Bronchial epithelial cell (primary cell): ENCODE data around the gene SMPDL3B. TPM values are rescaled to one million over a fixed set of nuclear protein-coding genes. Genes with fewer than 3 reads are reported as not detected.
A peak's percentile ranks its signal among the peaks of the same experiment; 100 is the strongest.

ENCODE experiments used
- DNase-seq: peaks from one replicate; pipeline ENCODE4 v3.0.0-alpha.2; 2010; ENCODE audit warnings: low read depth
- FAIRE-seq: peaks from 2 replicates; lab custom pipeline; 2011; peaks lifted over from hg19 to GRCh38; lab: Jason Lieb, UNC
- H3K27me3 ChIP-seq: 2 replicates; pipeline ENCODE4 v1.5.1; 2011; ENCODE audit warnings: low read length; ENCODE audit not compliant: control insufficient read depth, insufficient read depth
- H3K36me3 ChIP-seq: 2 replicates; pipeline ENCODE4 v1.5.1; 2011; ENCODE audit warnings: low read length; ENCODE audit not compliant: control insufficient read depth, insufficient read depth
- H3K4me3 ChIP-seq: 2 replicates; pipeline ENCODE4 v1.5.1; 2011; ENCODE audit warnings: mild to moderate bottlenecking, low read depth, low read length, control low read depth
- CTCF ChIP-seq: IDR thresholded peaks from 2 replicates; pipeline ENCODE4 v1.5.1; 2011; ENCODE audit warnings: mild to moderate bottlenecking, moderate library complexity, low read length, control low read depth, inconsistent platforms; ENCODE audit not compliant: insufficient read depth, severe bottlenecking
- total RNA-seq: library from RNA; depleted of rRNA; stranded (reverse); fragments of >200 nt; gene quantifications from 2 replicates; pipeline ENCODE4 v1.2.1, GENCODE V29; 2014

The SMPDL3B gene
- total RNA-seq, 1 donor from 2014 or later, result 2.4 TPM

- TF ChIP-seq CTCF, result no peak
- H3K36me3 ChIP-seq, result peaks cover 6% of the 10 kb centered on the region
- DNase-seq (no peak), FAIRE-seq (no peak)
- H3K27me3 ChIP-seq, result no peaks in the 10 kb centered on the region
- H3K4me3 ChIP-seq, result no peak overlapping the region
Measured at GRCh38 chr1:27972141-27972540, 37.3 kb downstream of the SMPDL3B start.

GRCh38 chr1:27973771-27974416 lies 39.1 kb downstream of the SMPDL3B start:
- H3K36me3 ChIP-seq, result peaks cover 6% of the 10 kb centered on the region
- no peak for TF ChIP-seq CTCF
- FAIRE-seq (no peak), DNase-seq (no peak)
- H3K27me3 ChIP-seq, result no peaks in the 10 kb centered on the region
- no peak overlapping the region for H3K4me3 ChIP-seq

- DNase-seq, result no peak
- no peak for FAIRE-seq
- Histone ChIP-seq H3K27me3 (no peaks in the 10 kb centered on the region), H3K36me3 (peaks cover 6% of the 10 kb centered on the region), H3K4me3 (no peak overlapping the region)
- TF ChIP-seq CTCF, result no peak
Measured at GRCh38 chr1:27974417-27974781, 39.6 kb downstream of the SMPDL3B start.

GRCh38 chr1:27979151-27979858 lies 44.5 kb downstream of the SMPDL3B start:
- TF ChIP-seq CTCF, result peak; percentile 43
- Histone ChIP-seq H3K27me3 (no peaks in the 10 kb centered on the region), H3K36me3 (peaks cover 3% of the 10 kb centered on the region), H3K4me3 (no peak overlapping the region)
- DNase-seq, result peak; percentile 69
- no peak for FAIRE-seq

- no peak for TF ChIP-seq CTCF
- FAIRE-seq, result no peak
Measured at GRCh38 chr1:27979859-27980201, 45.0 kb downstream of the SMPDL3B start.

More at GRCh38 chr1:27979859-27980201, 45.0 kb downstream of the SMPDL3B start:
- no peak for DNase-seq
- H3K27me3 ChIP-seq, result no peaks in the 10 kb centered on the region
- peaks cover 3% of the 10 kb centered on the region for H3K36me3 ChIP-seq
- H3K4me3 ChIP-seq, result no peak overlapping the region
